Panc1 (cell line): ENCODE data around the gene KCNQ2.

Experiments used
- POLR2AphosphoS5 ChIP-seq: IDR thresholded peaks from 2 replicates; pipeline ENCODE4 v1.6.1; 2012; ENCODE audit warnings: mild to moderate bottlenecking, low read depth, low read length, moderate library complexity
- SIN3A ChIP-seq: IDR thresholded peaks from 2 replicates; pipeline ENCODE4 v1.6.1; 2012; ENCODE audit warnings: low read depth, mild to moderate bottlenecking, low read length, moderate library complexity, borderline replicate concordance; ENCODE audit not compliant: insufficient read depth
- TCF7L2 ChIP-seq: IDR thresholded peaks from 2 replicates; pipeline ENCODE4 v1.6.1; 2011; ENCODE audit warnings: mild to moderate bottlenecking, low read depth, low read length, inconsistent platforms
- TF ChIP-seq, protein P1 (sequence below): fragments of 450-650 bp; IDR thresholded peaks from 2 replicates; pipeline ENCODE4 v1.5.1; 2017; ENCODE audit warnings: mild to moderate bottlenecking

- TF ChIP-seq, protein P1, sequence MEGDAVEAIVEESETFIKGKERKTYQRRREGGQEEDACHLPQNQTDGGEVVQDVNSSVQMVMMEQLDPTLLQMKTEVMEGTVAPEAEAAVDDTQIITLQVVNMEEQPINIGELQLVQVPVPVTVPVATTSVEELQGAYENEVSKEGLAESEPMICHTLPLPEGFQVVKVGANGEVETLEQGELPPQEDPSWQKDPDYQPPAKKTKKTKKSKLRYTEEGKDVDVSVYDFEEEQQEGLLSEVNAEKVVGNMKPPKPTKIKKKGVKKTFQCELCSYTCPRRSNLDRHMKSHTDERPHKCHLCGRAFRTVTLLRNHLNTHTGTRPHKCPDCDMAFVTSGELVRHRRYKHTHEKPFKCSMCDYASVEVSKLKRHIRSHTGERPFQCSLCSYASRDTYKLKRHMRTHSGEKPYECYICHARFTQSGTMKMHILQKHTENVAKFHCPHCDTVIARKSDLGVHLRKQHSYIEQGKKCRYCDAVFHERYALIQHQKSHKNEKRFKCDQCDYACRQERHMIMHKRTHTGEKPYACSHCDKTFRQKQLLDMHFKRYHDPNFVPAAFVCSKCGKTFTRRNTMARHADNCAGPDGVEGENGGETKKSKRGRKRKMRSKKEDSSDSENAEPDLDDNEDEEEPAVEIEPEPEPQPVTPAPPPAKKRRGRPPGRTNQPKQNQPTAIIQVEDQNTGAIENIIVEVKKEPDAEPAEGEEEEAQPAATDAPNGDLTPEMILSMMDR: no peak
- TF ChIP-seq TCF7L2 (no peak), SIN3A (no peak), POLR2AphosphoS5 (no peak)
Observed at GRCh38 chr20:63477944-63478343, 5.5 kb upstream of the KCNQ2 start.
